H9 (cell line): ENCODE results near the gene ABCA13. TPM values are rescaled to one million over a fixed set of nuclear protein-coding genes. Genes with fewer than 3 reads are reported as not detected.
A peak's percentile ranks its signal among the peaks of the same experiment; 100 is the strongest.

Experiments used
- DNase-seq: peaks from one replicate; pipeline ENCODE4 v3.0.0-alpha.2; 2017
- H2AFZ ChIP-seq: one replicate; pipeline ENCODE4 v1.6.1; 2013; ENCODE audit warnings: mild to moderate bottlenecking, low read length, control low read depth, moderate library complexity
- H2AK5ac ChIP-seq: 2 replicates; pipeline ENCODE4 v1.6.1; 2013; ENCODE audit warnings: low read length, control low read depth, mixed read lengths; ENCODE audit not compliant: insufficient read length
- H2BK120ac ChIP-seq: one replicate; pipeline ENCODE4 v1.6.1; 2013; ENCODE audit warnings: low read depth, mild to moderate bottlenecking, low read length, control low read depth, inconsistent platforms; ENCODE audit not compliant: poor library complexity, severe bottlenecking
- H2BK12ac ChIP-seq: 2 replicates; pipeline ENCODE4 v1.6.1; 2013; ENCODE audit warnings: low read length, control low read depth, mixed read lengths, low read depth; ENCODE audit not compliant: insufficient read length
- H2BK15ac ChIP-seq: 2 replicates; pipeline ENCODE4 v1.6.1; 2013; ENCODE audit warnings: low read depth, low read length, control low read depth
- H2BK20ac ChIP-seq: one replicate; pipeline ENCODE4 v1.6.1; 2013; ENCODE audit warnings: low read depth, mild to moderate bottlenecking, low read length, control low read depth, inconsistent platforms; ENCODE audit not compliant: poor library complexity, severe bottlenecking
- H2BK5ac ChIP-seq: 2 replicates; pipeline ENCODE4 v1.6.1; 2013; ENCODE audit warnings: low read length, control low read depth, mixed read lengths; ENCODE audit not compliant: insufficient read length
- H3K14ac ChIP-seq: 2 replicates; pipeline ENCODE4 v1.6.1; 2013; ENCODE audit warnings: low read length, control low read depth; ENCODE audit not compliant: insufficient read depth
- H3K18ac ChIP-seq: 2 replicates; pipeline ENCODE4 v1.6.1; 2013; ENCODE audit warnings: low read depth, mild to moderate bottlenecking, mixed read lengths, low read length, control low read depth; ENCODE audit not compliant: insufficient read length
- H3K23ac ChIP-seq: 2 replicates; pipeline ENCODE4 v1.6.1; 2013; ENCODE audit warnings: low read length, control low read depth, mixed read lengths, low read depth; ENCODE audit not compliant: insufficient read length
- H3K23me2 ChIP-seq: 2 replicates; pipeline ENCODE4 v1.6.1; 2013; ENCODE audit warnings: low read depth, mild to moderate bottlenecking, mixed read lengths, low read length, control low read depth; ENCODE audit not compliant: insufficient read length, poor library complexity, severe bottlenecking
- H3K27ac ChIP-seq: 2 replicates; pipeline ENCODE4 v1.5.1; 2013; ENCODE audit warnings: low read length, control low read depth, mixed read lengths, low read depth; ENCODE audit not compliant: insufficient read length
- H3K27me3 ChIP-seq: 2 replicates; pipeline ENCODE4 v1.6.1; 2013; ENCODE audit warnings: low read length, control low read depth, inconsistent platforms; ENCODE audit not compliant: insufficient read depth
- H3K4ac ChIP-seq: 2 replicates; pipeline ENCODE4 v1.6.1; 2013; ENCODE audit warnings: low read depth, mild to moderate bottlenecking, control low read depth, inconsistent platforms, low read length, moderate library complexity
- H3K4me1 ChIP-seq: 2 replicates; pipeline ENCODE4 v1.6.1; 2013; ENCODE audit warnings: low read length, control low read depth, inconsistent platforms; ENCODE audit not compliant: insufficient read depth
- H3K4me2 ChIP-seq: 2 replicates; pipeline ENCODE4 v1.6.1; 2013; ENCODE audit warnings: low read length, control low read depth, mixed read lengths; ENCODE audit not compliant: insufficient read length, insufficient read depth
- H3K56ac ChIP-seq: 2 replicates; pipeline ENCODE4 v1.6.1; 2013; ENCODE audit warnings: low read depth, mild to moderate bottlenecking, mixed read lengths, low read length, control low read depth; ENCODE audit not compliant: insufficient read length
- H3K79me1 ChIP-seq: 2 replicates; pipeline ENCODE4 v1.6.1; 2013; ENCODE audit warnings: low read depth, mild to moderate bottlenecking, moderate library complexity, low read length, control low read depth, inconsistent platforms; ENCODE audit not compliant: insufficient read depth, poor library complexity, severe bottlenecking
- H3K79me2 ChIP-seq: 2 replicates; pipeline ENCODE4 v1.6.1; 2013; ENCODE audit warnings: low read length, control low read depth, inconsistent platforms; ENCODE audit not compliant: insufficient read depth
- H3K9ac ChIP-seq: 2 replicates; pipeline ENCODE4 v1.6.1; 2013; ENCODE audit warnings: low read length, control low read depth, mixed read lengths; ENCODE audit not compliant: insufficient read length; ENCODE audit errors: extremely low read depth
- H3K9me3 ChIP-seq: one replicate; pipeline ENCODE4 v1.6.1; 2013; ENCODE audit warnings: low read depth, low read length, inconsistent platforms; ENCODE audit not compliant: control insufficient read depth
- H3T11ph ChIP-seq: one replicate; pipeline ENCODE4 v1.6.1; 2013; ENCODE audit warnings: mild to moderate bottlenecking, low read length, control low read depth, inconsistent platforms
- H4K20me1 ChIP-seq: one replicate; pipeline ENCODE4 v1.6.1; 2013; ENCODE audit not compliant: control insufficient read depth, insufficient read length, insufficient read depth
- H4K5ac ChIP-seq: 2 replicates; pipeline ENCODE4 v1.6.1; 2013; ENCODE audit warnings: low read depth, mild to moderate bottlenecking, mixed read lengths, low read length, control low read depth; ENCODE audit not compliant: insufficient read length
- H4K8ac ChIP-seq: replicated peaks from 2 replicates; pipeline ENCODE4 v1.6.1; 2013; ENCODE audit warnings: low read length, control low read depth, mixed read lengths, low read depth; ENCODE audit not compliant: insufficient read length
- H4K91ac ChIP-seq: 2 replicates; pipeline ENCODE4 v1.6.1; 2013; ENCODE audit warnings: low read depth, mild to moderate bottlenecking, moderate library complexity, mixed read lengths, low read length, control low read depth; ENCODE audit not compliant: insufficient read length
- H3K27ac Mint-ChIP-seq, 3 experiments: 2 replicates in 2 of 3; 3 replicates in 1 of 3; pipeline ENCODE4 v1.8.0; 2020 to 2021; ENCODE audit warnings: mixed read lengths in 3 of 3, mild to moderate bottlenecking in 1 of 3, moderate library complexity in 1 of 3
- H3K27me3 Mint-ChIP-seq: 2 replicates; pipeline ENCODE4 v1.8.0; 2021; ENCODE audit warnings: low read depth, mild to moderate bottlenecking, moderate library complexity, mixed read lengths
- H3K36me3 Mint-ChIP-seq, 3 experiments: 2 replicates in 2 of 3; 3 replicates in 1 of 3; pipeline ENCODE4 v1.8.0; 2020 to 2021; ENCODE audit warnings: low read depth in 3 of 3, mixed read lengths in 3 of 3; ENCODE audit not compliant: insufficient read depth in 1 of 3
- H3K4me1 Mint-ChIP-seq, 2 experiments: 2 replicates each; pipeline ENCODE4 v1.8.0; 2020; ENCODE audit warnings: mixed read lengths in 2 of 2
- H3K4me3 Mint-ChIP-seq, 2 experiments: 2 replicates in 1 of 2; 3 replicates in 1 of 2; pipeline ENCODE4 v1.8.0; 2020 to 2021; ENCODE audit warnings: mild to moderate bottlenecking in 2 of 2, mixed read lengths in 2 of 2, moderate library complexity in 1 of 2
- H3K9me3 Mint-ChIP-seq, 2 experiments: 2 replicates in 1 of 2; 3 replicates in 1 of 2; pipeline ENCODE4 v1.8.0; 2020; ENCODE audit warnings: mild to moderate bottlenecking in 2 of 2, mixed read lengths in 2 of 2, moderate library complexity in 1 of 2
- WGBS: extraction: QIAGEN DNeasy Blood & Tissue Kit; methylation state at CpG from one replicate; pipeline ENCODE4 v1.1.7; 2013; ENCODE audit warnings: missing lambda C conversion rate, low lambda C conversion rate, mixed read lengths; ENCODE audit not compliant: insufficient read length; ENCODE audit errors: extremely low coverage; 5-methylcytosine and 5-hydroxymethylcytosine counted together
- total RNA-seq: library from RNA; stranded (reverse); gene quantifications from 2 replicates; pipeline ENCODE4 v1.2.1, GENCODE V29; 2021
- TF ChIP-seq, protein P1 (sequence below): fragments of 200-600 bp; sonication (generic); conservative IDR thresholded peaks from 3 replicates; pipeline ENCODE4 v1.8.0; 2021; ENCODE audit warnings: antibody characterized with exemption, mild to moderate bottlenecking

ABCA13 gene
- total RNA-seq, 1 experiment from 2014 or later, result 0.11 TPM

DNA sequence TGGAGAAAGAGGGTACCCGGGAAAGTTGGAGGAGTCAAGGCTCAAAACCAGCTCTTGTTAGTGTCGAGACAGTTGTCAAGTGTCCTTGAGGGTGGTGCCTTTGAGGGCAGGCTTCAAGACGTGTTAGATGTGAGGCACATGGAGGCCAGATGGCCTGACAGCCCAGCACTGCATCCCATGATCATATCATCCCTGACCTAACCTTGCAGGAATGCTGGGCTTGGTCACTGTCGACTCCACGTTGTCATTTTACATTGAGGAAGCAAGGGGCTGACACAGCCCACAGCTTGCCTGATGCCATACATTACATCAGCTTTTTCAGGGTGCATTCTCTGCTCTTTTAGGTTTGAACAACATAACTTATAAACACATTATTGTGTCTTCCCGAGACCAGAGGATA is 114.1 kb downstream of the ABCA13 start:
- Histone ChIP-seq H3K79me1 (no peaks in the 10 kb centered on the region), H3K4me1 (no peaks in the 10 kb centered on the region), H2BK20ac (no peak overlapping the region), H2BK120ac (no peak overlapping the region), H3K27me3 (no peaks in the 10 kb centered on the region), H3K56ac (no peak overlapping the region), H3T11ph (no peak overlapping the region), H3K9me3 (no peaks in the 10 kb centered on the region), H3K9ac (no peak overlapping the region), H4K91ac (no peak overlapping the region), H4K20me1 (no peaks in the 10 kb centered on the region), H3K4me2 (no peak overlapping the region), H3K79me2 (no peaks in the 10 kb centered on the region), H2AK5ac (no peak overlapping the region), H4K5ac (no peak overlapping the region), H2BK5ac (no peak overlapping the region), H2AFZ (no peak overlapping the region), H3K14ac (no peak overlapping the region), H3K23ac (no peak overlapping the region), H3K27ac (no peak overlapping the region), H2BK12ac (no peak overlapping the region), H2BK15ac (no peak overlapping the region), H4K8ac (no peak overlapping the region), H3K23me2 (no peaks in the 10 kb centered on the region), H3K4ac (no peak overlapping the region), H3K18ac (no peak overlapping the region)
- no peaks in the 10 kb centered on the region for H3K27me3 Mint-ChIP-seq
- DNase-seq, result no peak
- TF ChIP-seq, protein P1, sequence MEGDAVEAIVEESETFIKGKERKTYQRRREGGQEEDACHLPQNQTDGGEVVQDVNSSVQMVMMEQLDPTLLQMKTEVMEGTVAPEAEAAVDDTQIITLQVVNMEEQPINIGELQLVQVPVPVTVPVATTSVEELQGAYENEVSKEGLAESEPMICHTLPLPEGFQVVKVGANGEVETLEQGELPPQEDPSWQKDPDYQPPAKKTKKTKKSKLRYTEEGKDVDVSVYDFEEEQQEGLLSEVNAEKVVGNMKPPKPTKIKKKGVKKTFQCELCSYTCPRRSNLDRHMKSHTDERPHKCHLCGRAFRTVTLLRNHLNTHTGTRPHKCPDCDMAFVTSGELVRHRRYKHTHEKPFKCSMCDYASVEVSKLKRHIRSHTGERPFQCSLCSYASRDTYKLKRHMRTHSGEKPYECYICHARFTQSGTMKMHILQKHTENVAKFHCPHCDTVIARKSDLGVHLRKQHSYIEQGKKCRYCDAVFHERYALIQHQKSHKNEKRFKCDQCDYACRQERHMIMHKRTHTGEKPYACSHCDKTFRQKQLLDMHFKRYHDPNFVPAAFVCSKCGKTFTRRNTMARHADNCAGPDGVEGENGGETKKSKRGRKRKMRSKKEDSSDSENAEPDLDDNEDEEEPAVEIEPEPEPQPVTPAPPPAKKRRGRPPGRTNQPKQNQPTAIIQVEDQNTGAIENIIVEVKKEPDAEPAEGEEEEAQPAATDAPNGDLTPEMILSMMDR, result no peak
- no CpG with 5 or more reads among the region's 6 CpGs for WGBS
- no peak overlapping the region for H3K4me3 Mint-ChIP-seq
- peak overlapping the region in 1 of 3 experiments; percentile 0; a peak in 1 of 7 replicates for H3K27ac Mint-ChIP-seq
- no peaks in the 10 kb centered on the region for H3K9me3 Mint-ChIP-seq
- no peaks in the 10 kb centered on the region for H3K4me1 Mint-ChIP-seq
- H3K36me3 Mint-ChIP-seq, result peaks cover 0 to 1% (median 0%) of the 10 kb centered on the region in 3 experiments; a peak in 1 of 7 replicates
